Mesothelial cell of epicardium (in vitro differentiated cells): Measurements from ENCODE around the gene GABARAP. TPM values are rescaled to one million over a fixed set of nuclear protein-coding genes. Genes with fewer than 3 reads are reported as not detected.

Experiments used
- DNase-seq, 2 experiments: peaks; one replicate each; pipeline ENCODE4 v3.0.0; 2021; ENCODE audit warnings: low spot score in 2 of 2; ENCODE audit not compliant: unreplicated experiment in 2 of 2
- H3K27ac Mint-ChIP-seq: 2 replicates; pipeline ENCODE4 v1.8.0; 2021; ENCODE audit warnings: mixed read lengths
- H3K27me3 Mint-ChIP-seq: 2 replicates; pipeline ENCODE4 v1.8.0; 2021; ENCODE audit warnings: low read depth, mixed read lengths
- H3K36me3 Mint-ChIP-seq: 2 replicates; pipeline ENCODE4 v1.8.0; 2021; ENCODE audit warnings: mixed read lengths
- H3K4me1 Mint-ChIP-seq: 2 replicates; pipeline ENCODE4 v1.8.0; 2021; ENCODE audit warnings: mixed read lengths
- H3K4me3 Mint-ChIP-seq: 2 replicates; pipeline ENCODE4 v1.8.0; 2021; ENCODE audit warnings: mild to moderate bottlenecking, moderate library complexity, mixed read lengths
- H3K9me3 Mint-ChIP-seq: 2 replicates; pipeline ENCODE4 v1.8.0; 2021; ENCODE audit warnings: mixed read lengths
- total RNA-seq: library from RNA; stranded (reverse); gene quantifications from 3 replicates; pipeline ENCODE4 v1.2.1, GENCODE V29; 2021
- TF ChIP-seq, protein P1 (sequence below): fragments of 200-600 bp; sonication (generic); IDR thresholded peaks from one replicate; pipeline ENCODE4 v1.5.0; 2021; ENCODE audit warnings: antibody characterized with exemption; ENCODE audit not compliant: unreplicated experiment

Gene GABARAP
- total RNA-seq, 1 donor from 2014 or later = 424 TPM

DNA sequence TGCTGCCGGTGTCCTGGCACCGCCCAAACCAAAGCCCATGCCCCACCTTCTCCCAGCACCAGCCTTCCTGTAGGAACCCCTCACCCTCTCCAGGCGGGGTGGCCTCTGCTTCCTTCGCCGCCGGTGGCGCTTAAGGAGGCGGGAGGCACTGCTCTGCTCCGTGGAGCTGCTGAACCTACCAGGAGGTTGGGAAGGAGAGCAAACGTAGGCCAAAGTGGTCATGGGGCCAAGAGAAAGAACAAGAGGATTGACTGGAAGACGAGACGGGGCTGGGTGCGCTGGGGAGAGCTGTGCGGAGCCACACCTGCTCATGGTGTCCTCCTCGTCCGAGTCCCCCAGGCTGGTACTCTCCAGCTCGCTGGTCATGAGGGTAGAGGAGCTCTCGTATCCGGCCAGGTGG is 12.7 kb downstream of the GABARAP start:
- Mint-ChIP-seq H3K27me3 (no peaks in the 10 kb centered on the region), H3K27ac (no peak overlapping the region), H3K9me3 (no peaks in the 10 kb centered on the region), H3K4me3 (no peak overlapping the region), H3K4me1 (peaks cover 18% of the 10 kb centered on the region), H3K36me3 (peaks cover 14% of the 10 kb centered on the region)
- TF ChIP-seq, protein P1, sequence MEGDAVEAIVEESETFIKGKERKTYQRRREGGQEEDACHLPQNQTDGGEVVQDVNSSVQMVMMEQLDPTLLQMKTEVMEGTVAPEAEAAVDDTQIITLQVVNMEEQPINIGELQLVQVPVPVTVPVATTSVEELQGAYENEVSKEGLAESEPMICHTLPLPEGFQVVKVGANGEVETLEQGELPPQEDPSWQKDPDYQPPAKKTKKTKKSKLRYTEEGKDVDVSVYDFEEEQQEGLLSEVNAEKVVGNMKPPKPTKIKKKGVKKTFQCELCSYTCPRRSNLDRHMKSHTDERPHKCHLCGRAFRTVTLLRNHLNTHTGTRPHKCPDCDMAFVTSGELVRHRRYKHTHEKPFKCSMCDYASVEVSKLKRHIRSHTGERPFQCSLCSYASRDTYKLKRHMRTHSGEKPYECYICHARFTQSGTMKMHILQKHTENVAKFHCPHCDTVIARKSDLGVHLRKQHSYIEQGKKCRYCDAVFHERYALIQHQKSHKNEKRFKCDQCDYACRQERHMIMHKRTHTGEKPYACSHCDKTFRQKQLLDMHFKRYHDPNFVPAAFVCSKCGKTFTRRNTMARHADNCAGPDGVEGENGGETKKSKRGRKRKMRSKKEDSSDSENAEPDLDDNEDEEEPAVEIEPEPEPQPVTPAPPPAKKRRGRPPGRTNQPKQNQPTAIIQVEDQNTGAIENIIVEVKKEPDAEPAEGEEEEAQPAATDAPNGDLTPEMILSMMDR = no peak
- DNase-seq = no peak

DNA sequence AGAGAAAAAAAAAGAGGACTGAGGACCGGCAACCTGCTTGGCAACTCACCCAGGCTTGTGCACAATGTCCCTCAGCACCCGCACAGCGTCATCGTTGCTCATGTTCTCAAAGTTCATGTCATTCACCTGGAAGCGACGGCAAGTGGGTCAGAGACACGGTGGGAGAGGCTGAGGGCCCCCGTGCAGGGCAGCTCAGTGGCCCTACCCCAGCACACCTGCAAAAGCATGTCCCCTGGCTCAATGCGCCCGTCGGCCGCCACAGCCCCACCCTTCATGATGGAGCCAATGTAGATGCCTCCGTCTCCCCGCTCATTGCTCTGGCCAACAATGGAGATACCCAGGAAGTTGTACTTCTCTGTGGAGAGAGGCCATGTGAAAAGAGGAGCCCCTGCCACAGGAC is 13.3 kb downstream of the GABARAP start:
- Mint-ChIP-seq H3K27ac (no peak overlapping the region), H3K36me3 (peaks cover 16% of the 10 kb centered on the region), H3K4me1 (peaks cover 16% of the 10 kb centered on the region)

DNA sequence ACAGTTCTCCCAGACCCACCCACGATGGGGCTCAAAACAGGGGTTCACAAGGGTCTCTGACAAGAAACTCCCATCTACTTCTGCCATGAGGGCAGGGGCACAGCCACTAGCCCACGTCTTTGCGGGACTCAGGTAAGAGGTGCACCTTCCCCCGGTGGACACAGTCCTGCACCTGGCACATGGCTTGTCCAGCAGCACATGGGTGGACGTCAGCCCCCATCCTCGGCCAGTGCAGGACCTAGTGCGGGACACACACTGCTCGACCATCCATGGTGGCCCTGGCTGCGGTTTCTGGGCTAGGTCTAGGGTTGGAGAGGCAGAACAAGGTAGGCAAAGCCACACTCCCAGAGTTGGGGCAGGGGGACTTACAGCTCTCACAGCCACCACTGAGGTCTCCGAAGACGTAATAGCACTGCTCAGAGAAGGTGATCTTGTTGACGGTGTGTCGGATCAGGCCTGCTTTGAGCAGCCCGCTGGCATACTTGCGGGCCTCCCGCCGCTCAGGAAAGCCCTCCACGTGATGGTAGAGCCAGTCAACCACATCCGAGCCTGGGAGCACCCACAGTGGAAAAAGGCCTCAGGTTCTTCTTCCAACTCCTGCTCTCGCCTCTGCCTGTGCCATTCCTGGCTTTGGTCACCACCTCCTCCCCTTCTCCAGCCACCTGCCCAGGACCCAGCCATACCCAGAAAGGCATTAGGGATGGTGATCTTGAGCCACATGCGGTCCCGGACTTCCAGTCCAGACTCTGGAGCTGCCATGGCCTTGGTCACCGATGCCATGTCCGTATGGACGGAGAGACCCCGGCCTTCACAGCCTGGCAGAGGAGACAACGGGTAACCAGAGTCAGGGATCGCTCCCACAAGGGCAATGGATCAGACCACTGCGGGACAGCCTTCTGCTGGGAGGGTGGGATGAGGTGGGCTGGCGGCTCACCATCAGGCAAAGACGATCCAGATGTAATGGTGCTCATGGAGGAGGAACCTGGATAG is 15.2 kb downstream of the GABARAP start:
- H3K27ac Mint-ChIP-seq = no peak overlapping the region
- H3K36me3 Mint-ChIP-seq = peaks cover 20% of the 10 kb centered on the region
- H3K27me3 Mint-ChIP-seq = no peaks in the 10 kb centered on the region

More for the DNA sequence above, 13.3 kb downstream of the GABARAP start:
- no peaks in the 10 kb centered on the region for H3K9me3 Mint-ChIP-seq
- no peak overlapping the region for H3K4me3 Mint-ChIP-seq
- H3K27me3 Mint-ChIP-seq = no peaks in the 10 kb centered on the region
- TF ChIP-seq, protein P1 = no peak
- no peak for DNase-seq

DNA sequence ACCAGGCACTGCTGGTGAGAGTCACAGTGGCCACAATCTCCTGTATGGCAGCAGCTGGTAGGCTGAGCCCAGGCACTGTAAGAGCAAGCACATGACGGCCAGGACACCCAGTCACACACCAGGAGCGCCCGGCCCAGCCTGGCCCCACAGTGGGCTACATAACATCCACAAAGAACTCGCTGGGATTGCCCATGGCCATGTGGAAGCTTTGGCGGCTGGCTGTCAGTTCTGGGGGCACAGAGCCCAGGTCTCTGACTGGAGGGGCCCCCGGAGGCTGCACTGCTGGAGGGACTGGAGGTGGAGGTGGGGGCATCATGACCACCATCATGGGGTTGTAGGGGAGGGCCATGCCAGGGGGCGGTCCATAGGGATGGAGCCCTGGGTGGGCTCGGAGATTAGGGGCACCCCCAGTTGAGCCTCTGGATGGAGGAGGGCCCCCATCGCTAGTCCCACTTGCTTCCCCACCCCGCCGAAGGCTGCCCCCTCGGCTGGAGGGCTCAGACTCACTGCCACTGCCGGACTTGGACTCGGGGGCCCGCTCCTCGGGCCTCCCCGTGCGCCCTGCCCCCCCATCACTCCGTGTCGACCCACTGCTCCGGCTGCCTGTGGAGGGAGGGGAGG is 16.4 kb downstream of the GABARAP start:
- Mint-ChIP-seq H3K27ac (no peak overlapping the region), H3K4me1 (peaks cover 3% of the 10 kb centered on the region), H3K36me3 (peaks cover 18% of the 10 kb centered on the region), H3K27me3 (no peaks in the 10 kb centered on the region), H3K9me3 (no peaks in the 10 kb centered on the region), H3K4me3 (no peak overlapping the region)
- DNase-seq = no peak
- TF ChIP-seq, protein P1 = no peak

More for the DNA sequence above, 15.2 kb downstream of the GABARAP start:
- Mint-ChIP-seq H3K9me3 (no peaks in the 10 kb centered on the region), H3K4me3 (no peak overlapping the region), H3K4me1 (peaks cover 2% of the 10 kb centered on the region)
- DNase-seq = no peak
- TF ChIP-seq, protein P1 = no peak

DNA sequence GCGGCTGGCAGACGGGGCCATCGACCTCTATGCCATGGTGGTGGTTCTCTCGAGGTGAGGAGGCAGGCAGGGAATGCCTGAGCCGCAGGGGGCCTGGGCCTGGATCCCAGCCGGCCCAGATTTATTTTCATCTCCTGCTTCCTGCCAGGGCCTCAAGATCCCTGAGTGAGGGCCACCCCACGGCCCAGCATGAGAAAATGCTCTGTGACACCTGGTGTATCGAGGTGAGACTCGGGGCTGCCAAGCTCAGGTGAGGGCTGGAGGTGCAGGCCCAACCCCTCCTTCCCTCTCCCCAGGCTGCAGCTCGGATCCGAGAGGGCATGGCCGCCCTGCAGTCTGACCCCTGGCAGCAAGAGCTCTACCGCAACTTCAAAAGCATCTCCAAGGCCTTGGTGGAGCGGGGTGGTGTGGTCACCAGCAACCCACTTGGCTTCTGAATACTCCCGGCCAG is 17.6 kb downstream of the GABARAP start:
- Mint-ChIP-seq H3K36me3 (peaks cover 18% of the 10 kb centered on the region), H3K4me3 (no peak overlapping the region), H3K27me3 (no peaks in the 10 kb centered on the region), H3K4me1 (peaks cover 9% of the 10 kb centered on the region), H3K27ac (no peak overlapping the region), H3K9me3 (no peaks in the 10 kb centered on the region)
- TF ChIP-seq, protein P1 = no peak
- DNase-seq = no peak
